Cortex of kidney (tissue), 1 donor: ENCODE results near the gene HDAC6.
"Not testable (repeated sequence)": the region's sequence is repeated elsewhere in the genome, so short reads cannot be mapped to it uniquely, and the experiment has no call there.

Experiments
- DNase-seq: peaks from one replicate; lab custom pipeline; 2025; lab: John Stamatoyannopoulos, UW

The HDAC6 gene

GRCh38 chrX:48789366-48790220 is 12.3 kb upstream of the HDAC6 start:
- DNase-seq, result no peak

- DNase-seq, result no peak
Measured at GRCh38 chrX:48790477-48790876, 11.4 kb upstream of the HDAC6 start.

GRCh38 chrX:48791063-48791820 is 10.6 kb upstream of the HDAC6 start:
- DNase-seq, result no peak

- DNase-seq, result no peak
Measured at GRCh38 chrX:48792219-48792618, 9.6 kb upstream of the HDAC6 start.

GRCh38 chrX:48793935-48794334 is 7.9 kb upstream of the HDAC6 start:
- DNase-seq, result no peak

GRCh38 chrX:48794340-48794910 is 7.4 kb upstream of the HDAC6 start:
- DNase-seq, result no peak

- DNase-seq, result no peak
Measured at GRCh38 chrX:48794911-48795515, 6.9 kb upstream of the HDAC6 start.

- DNase-seq, result no peak
Measured at GRCh38 chrX:48798318-48798717, 3.5 kb upstream of the HDAC6 start.

- DNase-seq, result no peak
Measured at GRCh38 chrX:48800574-48801279, 1.1 kb upstream of the HDAC6 start.

- DNase-seq, result no peak
Measured at GRCh38 chrX:48802089-48802904, 430 bp downstream of the HDAC6 start.

- no peak for DNase-seq
Measured at GRCh38 chrX:48802905-48803200, 986 bp downstream of the HDAC6 start.

- no peak for DNase-seq
Measured at GRCh38 chrX:48806081-48806480, 4.2 kb downstream of the HDAC6 start.

GRCh38 chrX:48813644-48814043 is 11.8 kb downstream of the HDAC6 start:
- DNase-seq, result no peak

GRCh38 chrX:48814722-48815121 is 12.9 kb downstream of the HDAC6 start:
- no peak for DNase-seq

GRCh38 chrX:48815266-48815665 is 13.4 kb downstream of the HDAC6 start:
- DNase-seq, result no peak

GRCh38 chrX:48816014-48816810 is 14.3 kb downstream of the HDAC6 start:
- DNase-seq, result no peak

- DNase-seq, result no peak
Measured at GRCh38 chrX:48818098-48818497, 16.2 kb downstream of the HDAC6 start.

GRCh38 chrX:48818866-48819265 is 17.0 kb downstream of the HDAC6 start:
- no peak for DNase-seq

- DNase-seq, result not testable (repeated sequence)
Measured at GRCh38 chrX:48819394-48819793, 17.5 kb downstream of the HDAC6 start.

GRCh38 chrX:48823053-48823452 is 21.2 kb downstream of the HDAC6 start:
- no peak for DNase-seq
